B cell (primary cell): ENCODE measurements around the gene STOML1. TPM values are rescaled to one million over a fixed set of nuclear protein-coding genes. Genes with fewer than 3 reads are reported as not detected.

Experiments
- ATAC-seq: fragments of 200-7000 bp; cut with Tn5 transposase; one replicate; pipeline ENCODE4 v1.10.0; 2021; ENCODE audit warnings: low read depth, mild to moderate bottlenecking, moderate number of reproducible peaks, moderate library complexity
- CTCF ChIA-PET: fragments of 350-600 bp; sonication (Branson Sonifier 250); formaldehyde crosslinking; loops from one replicate; lab custom pipeline; 2021; ENCODE audit warnings: antibody characterized with exemption, inconsistent platforms; lab: Charles Lee
- POLR2A ChIA-PET: fragments of 350-600 bp; sonication (Branson Sonifier 250); formaldehyde crosslinking; loops from one replicate; lab custom pipeline; 2021; ENCODE audit warnings: antibody characterized with exemption; lab: Charles Lee
- DNase-seq: peaks from one replicate; pipeline ENCODE4 v3.0.0; 2013
- H2AFZ ChIP-seq: 2 replicates; pipeline ENCODE4 v1.6.1; 2012; ENCODE audit warnings: mild to moderate bottlenecking, low read depth, low read length; ENCODE audit not compliant: insufficient read depth, poor library complexity, severe bottlenecking
- H3K27ac ChIP-seq, 2 donors: 1 replicate in 1 of 2; 2 replicates in 1 of 2; pipeline ENCODE4 v1.5.1; 2012 to 2013; ENCODE audit warnings: low read length in 2 of 2, mild to moderate bottlenecking in 2 of 2, moderate library complexity in 1 of 2
- H3K27me3 ChIP-seq, 4 experiments: fragments of 200-600 bp in 1 of 4; sonication (generic) in 1 of 4; replicated peaks in 1 of 4; 1 replicate in 2 of 4; 2 replicates in 2 of 4; pipeline versions ENCODE4 v1.6.1 to v1.7.0; 2013 to 2016; ENCODE audit warnings: low read length in 3 of 4, mild to moderate bottlenecking in 2 of 4, mixed read lengths in 1 of 4, moderate library complexity in 1 of 4; ENCODE audit not compliant: insufficient read depth in 4 of 4, control insufficient read depth in 3 of 4; ENCODE audit errors: control extremely low read depth in 1 of 4
- H3K36me3 ChIP-seq, 2 experiments: replicated peaks in 1 of 2; 1 replicate in 1 of 2; 2 replicates in 1 of 2; pipeline versions ENCODE4 v1.6.1 to v1.7.1; 2013; ENCODE audit warnings: low read length in 1 of 2; ENCODE audit not compliant: insufficient read depth in 2 of 2, control insufficient read depth in 1 of 2; ENCODE audit errors: control extremely low read depth in 1 of 2, extremely low read depth in 1 of 2
- H3K4me1 ChIP-seq, 2 donors: fragments of 200-600 bp in 1 of 2; sonication (generic) in 1 of 2; 1 replicate in 1 of 2; 2 replicates in 1 of 2; pipeline versions ENCODE4 v1.5.1 to v1.6.1; 2013 to 2017; ENCODE audit warnings: low read length in 2 of 2; ENCODE audit not compliant: control insufficient read depth in 2 of 2, insufficient read depth in 2 of 2
- H3K4me2 ChIP-seq: replicated peaks from 2 replicates; pipeline ENCODE3; 2012; ENCODE audit warnings: mild to moderate bottlenecking, low read depth, low read length; ENCODE audit not compliant: poor library complexity, severe bottlenecking
- H3K4me3 ChIP-seq, 5 experiments: fragments of 200-600 bp in 1 of 5; sonication (generic) in 1 of 5; 1 replicate in 3 of 5; 2 replicates in 2 of 5; pipeline versions ENCODE4 v1.5.1 to v1.7.0; 2011 to 2016; ENCODE audit warnings: low read length in 4 of 5, mild to moderate bottlenecking in 4 of 5, low read depth in 2 of 5, control low read depth in 1 of 5, moderate library complexity in 1 of 5; ENCODE audit not compliant: insufficient read depth in 1 of 5; ENCODE audit errors: control extremely low read depth in 1 of 5, extremely low read depth in 1 of 5
- H3K79me2 ChIP-seq: fragments of 200-600 bp; sonication (generic); one replicate; pipeline ENCODE4 v1.6.0; 2016; ENCODE audit warnings: low read length; ENCODE audit not compliant: control insufficient read depth, insufficient read depth
- H3K9ac ChIP-seq: fragments of 200-600 bp; sonication (generic); 2 replicates; pipeline ENCODE4 v1.6.1; 2017; ENCODE audit warnings: mild to moderate bottlenecking, low read length, moderate library complexity
- H3K9me3 ChIP-seq, 3 donors: one replicate each; pipeline versions ENCODE4 v1.6.1 to v1.7.1; 2013; ENCODE audit warnings: low read length in 2 of 3; ENCODE audit not compliant: control insufficient read depth in 2 of 3, insufficient read depth in 1 of 3; ENCODE audit errors: control extremely low read depth in 1 of 3
- H4K20me1 ChIP-seq: 2 replicates; pipeline ENCODE4 v1.6.0; 2012; ENCODE audit warnings: mild to moderate bottlenecking, low read length; ENCODE audit not compliant: insufficient read depth, control insufficient read depth, poor library complexity, severe bottlenecking
- H3K27ac Mint-ChIP-seq: one replicate; pipeline ENCODE4 v1.8.0; 2021; ENCODE audit warnings: mixed read lengths
- H3K27me3 Mint-ChIP-seq: one replicate; pipeline ENCODE4 v1.8.0; 2021; ENCODE audit warnings: mixed read lengths
- H3K4me1 Mint-ChIP-seq: one replicate; pipeline ENCODE4 v1.8.0; 2021; ENCODE audit warnings: mixed read lengths
- H3K4me3 Mint-ChIP-seq: one replicate; pipeline ENCODE4 v1.8.0; 2021; ENCODE audit warnings: mixed read lengths
- H3K9me3 Mint-ChIP-seq: one replicate; pipeline ENCODE4 v1.8.0; 2022; ENCODE audit warnings: mixed read lengths; ENCODE audit not compliant: insufficient read depth
- EZH2 ChIP-seq: IDR thresholded peaks from 2 replicates; pipeline ENCODE4 v1.6.1; 2012; ENCODE audit warnings: borderline replicate concordance, low read depth, mild to moderate bottlenecking, moderate library complexity, low read length; ENCODE audit not compliant: insufficient read depth, poor library complexity, severe bottlenecking
- WGBS: methylation state at CpG from one replicate; pipeline ENCODE4 v1.1.5; 2013; ENCODE audit warnings: missing lambda C conversion rate; ENCODE audit not compliant: insufficient coverage; 5-methylcytosine and 5-hydroxymethylcytosine counted together
- intact Hi-C: fragments of 100-400 bp; cut with micrococcal nuclease; formaldehyde crosslinking; loops from one replicate; pipeline ENCODE4 v1.10.0; 2022
- polyA minus RNA-seq: library from RNA; depleted of rRNA, polyadenylated mRNA; stranded (reverse); fragments of >200 nt; gene quantifications from 2 replicates; pipeline ENCODE4 v1.2.3, GENCODE V29; 2012
- polyA plus RNA-seq: library from polyadenylated mRNA; depleted of rRNA; stranded (reverse); fragments of >200 nt; gene quantifications from 2 replicates; pipeline ENCODE4 v1.2.3, GENCODE V29; 2012
- total RNA-seq, 2 donors: library from RNA; stranded (reverse); fragments of 120-200 nt in 1 of 2; gene quantifications; 1 replicate in 1 of 2; 2 replicates in 1 of 2; pipeline versions ENCODE4 v1.2.3 to v1.2.4, GENCODE V29; 2013 to 2022
- TF ChIP-seq, protein P1 (sequence below): fragments of 200-600 bp; IDR thresholded peaks from one replicate; pipeline ENCODE4 v1.8.0; 2022; ENCODE audit warnings: antibody characterized with exemption, mild to moderate bottlenecking

STOML1 gene
- total RNA-seq, result 6.2 and 8.3 TPM in 2 replicates
- 11.3 TPM for total RNA-seq (2013)
- polyA plus RNA-seq, result 7.7 and 11.3 TPM in 2 replicates
- polyA minus RNA-seq, result 7.5 and 8.1 TPM in 2 replicates

DNA sequence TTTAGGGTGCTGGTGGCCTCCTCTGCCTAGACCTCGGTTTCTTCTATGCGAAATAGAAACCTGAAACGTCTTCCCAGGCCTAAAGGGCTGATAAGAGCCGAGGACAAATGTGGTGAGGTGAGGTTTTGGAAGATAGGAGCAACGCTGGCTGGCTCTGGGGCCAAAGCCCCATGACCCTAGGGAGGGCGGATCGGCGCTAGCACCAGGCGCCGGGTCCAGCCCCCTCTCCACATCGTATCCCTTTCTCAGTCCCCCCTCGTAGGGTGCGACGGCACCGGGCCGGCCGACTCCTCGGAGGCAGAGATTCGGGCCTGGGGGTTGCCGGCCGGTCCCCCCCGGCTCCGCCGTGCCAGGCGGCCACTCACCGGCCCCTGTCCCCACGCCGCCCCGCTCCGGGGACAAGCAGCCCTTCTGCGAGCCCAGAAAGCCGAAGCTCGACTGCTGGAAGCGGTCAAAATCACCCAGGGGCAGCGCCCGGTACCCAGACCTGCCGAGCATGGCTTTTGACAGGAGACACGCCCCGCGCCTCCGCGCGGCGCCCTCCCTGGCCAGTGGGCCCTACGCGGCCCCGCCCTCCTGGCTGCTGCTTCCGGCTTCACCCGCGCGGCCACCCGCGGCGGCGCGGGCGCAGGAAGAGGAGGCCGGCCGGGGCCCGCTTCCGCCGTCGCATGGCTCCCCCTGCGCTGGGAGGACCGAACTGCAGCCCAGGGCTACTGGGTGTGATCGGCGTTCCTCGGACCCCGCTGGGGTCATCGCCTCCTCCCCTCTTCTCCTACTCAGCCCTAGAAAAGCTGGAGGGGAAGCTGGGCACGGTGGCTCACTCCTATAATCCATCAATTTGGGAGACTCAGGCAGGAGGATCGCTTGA lies at the start of gene STOML1:
Gene STOML1, minus strand, starts transcription at position 570 of the 868 bp plus-strand sequence. Its CDS starts 72 bp downstream, at position 498.
- peak within 1 kb of the TSS; percentile 83 for H3K9ac ChIP-seq
- Mint-ChIP-seq H3K27me3 (no peaks in the 10 kb centered on the region), H3K9me3 (no peaks in the 10 kb centered on the region), H3K27ac (peak within 1 kb of the TSS; percentile 65), H3K4me3 (peak within 1 kb of the TSS; percentile 79), H3K4me1 (peaks cover 54% of the 10 kb centered on the region)
- ChIA-PET POLR2A (no interaction called here), CTCF (interaction anchor here (1.1 to 4.5 kb wide), 3 partner anchors 19 to 22 kb away, joined by 3 to 24 read pairs (median 20); no protein-coding TSS in a partner anchor)
- H3K27ac ChIP-seq, result peak within 1 kb of the TSS; percentile 50 to 67
- DNase-seq, result peak; percentile 95
- peak within 1 kb of the TSS; percentile 95 for H3K4me2 ChIP-seq
- H3K79me2 ChIP-seq, result peaks cover 51% of the 10 kb centered on the region
- peak within 1 kb of the TSS; percentile 87 for H2AFZ ChIP-seq
- H3K4me3 ChIP-seq, result peak within 1 kb of the TSS; percentile 17 to 85 (median 62)
- H3K27me3 ChIP-seq, result no peaks in the 10 kb centered on the region
- peaks cover 11% of the 10 kb centered on the region for H4K20me1 ChIP-seq
- intact Hi-C loops, result loop anchor here (1.0 to 10.0 kb wide), 9 partner anchors 19 to 1910 kb away; partner anchors contain the start of genes ARID3B, FBXO22, MYO9A and SENP8
- no peak for TF ChIP-seq EZH2
- TF ChIP-seq, protein P1, sequence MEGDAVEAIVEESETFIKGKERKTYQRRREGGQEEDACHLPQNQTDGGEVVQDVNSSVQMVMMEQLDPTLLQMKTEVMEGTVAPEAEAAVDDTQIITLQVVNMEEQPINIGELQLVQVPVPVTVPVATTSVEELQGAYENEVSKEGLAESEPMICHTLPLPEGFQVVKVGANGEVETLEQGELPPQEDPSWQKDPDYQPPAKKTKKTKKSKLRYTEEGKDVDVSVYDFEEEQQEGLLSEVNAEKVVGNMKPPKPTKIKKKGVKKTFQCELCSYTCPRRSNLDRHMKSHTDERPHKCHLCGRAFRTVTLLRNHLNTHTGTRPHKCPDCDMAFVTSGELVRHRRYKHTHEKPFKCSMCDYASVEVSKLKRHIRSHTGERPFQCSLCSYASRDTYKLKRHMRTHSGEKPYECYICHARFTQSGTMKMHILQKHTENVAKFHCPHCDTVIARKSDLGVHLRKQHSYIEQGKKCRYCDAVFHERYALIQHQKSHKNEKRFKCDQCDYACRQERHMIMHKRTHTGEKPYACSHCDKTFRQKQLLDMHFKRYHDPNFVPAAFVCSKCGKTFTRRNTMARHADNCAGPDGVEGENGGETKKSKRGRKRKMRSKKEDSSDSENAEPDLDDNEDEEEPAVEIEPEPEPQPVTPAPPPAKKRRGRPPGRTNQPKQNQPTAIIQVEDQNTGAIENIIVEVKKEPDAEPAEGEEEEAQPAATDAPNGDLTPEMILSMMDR, result peak; percentile 94
- ATAC-seq, result peak; percentile 77
- peaks cover 45 to 60% of the 10 kb centered on the region in 2 donors for H3K4me1 ChIP-seq
- under 1% methylated on average over 71 of the region's 72 CpGs for WGBS
- no peaks in the 10 kb centered on the region for H3K9me3 ChIP-seq
- H3K36me3 ChIP-seq, result no peaks in the 10 kb centered on the region
